ENCODE measurements around the gene BRIP1. TPM values are rescaled to one million over a fixed set of nuclear protein-coding genes. Genes with fewer than 3 reads are reported as not detected.
"Not testable (repeated sequence)": the region's sequence is repeated elsewhere in the genome, so short reads cannot be mapped to it uniquely, and the experiment has no call there.

BRIP1 gene
- total and polyA plus RNA-seq, 9 of the 15 experiments (the other 6 are each of a cell fraction or from before 2014, with no cell fraction given) = 2.4 to 17.5 (median 11.2) TPM

GRCh38 chr17:61677150-61677811, 186.0 kb downstream of the BRIP1 start:
- POLR2A ChIA-PET = not testable (repeated sequence)

More at GRCh38 chr17:61677150-61677811, 186.0 kb downstream of the BRIP1 start:
- H2AFZ ChIP-seq (ENCODE audit: low read depth, low read length); H3K4me2 ChIP-seq (ENCODE audit: insufficient read depth, low read length); H3K4me1 ChIP-seq (replicated peaks in 1 of 2; ENCODE audit: control insufficient read depth in 2 of 2, insufficient read depth in 2 of 2, low read length in 2 of 2); intact Hi-C loops (cut with micrococcal nuclease); DNase-seq (ENCODE audit: extremely low read depth in 1 of 4, low spot score in 3 of 4); H3K9ac ChIP-seq (ENCODE audit: insufficient read depth in 1 of 2, low read depth in 2 of 2, low read length in 2 of 2); in situ Hi-C loops (cut with MboI); H3K4me3 ChIP-seq; ATAC-seq; FAIRE-seq; H3K9me1 ChIP-seq (ENCODE audit: control insufficient read depth, insufficient read depth, low read length); H3K9me3 ChIP-seq (replicated peaks; ENCODE audit: control insufficient read depth, insufficient read depth, low read depth, low read length); H3K79me2 ChIP-seq (ENCODE audit: control insufficient read depth, insufficient read depth, low read length); H4K20me1 ChIP-seq (replicated peaks; ENCODE audit: control insufficient read depth, insufficient read depth, low read length); CTCF ChIA-PET (ENCODE audit: low intra/inter-chr PET ratio); H3K27ac ChIP-seq (ENCODE audit: extremely low read depth, low read depth, low read length); H3K36me3 ChIP-seq (ENCODE audit: control insufficient read depth, insufficient read depth, low read length); BruUV-seq (replicated peaks); H3K27me3 ChIP-seq (ENCODE audit: control insufficient read depth in 2 of 2, insufficient read depth in 2 of 2, low read length in 2 of 2): not testable (repeated sequence)
- 14% methylated on average over 7 of the region's 7 CpGs for WGBS (ENCODE audit: insufficient coverage, low coverage, missing lambda C conversion rate)
- TF ChIP-seq ZNF146 (CRISPR knock-in tag; IDR thresholded peaks at IDR 0.05; ENCODE audit: unreplicated experiment) = peak; percentile 56
- TF ChIP-seq, protein P1, sequence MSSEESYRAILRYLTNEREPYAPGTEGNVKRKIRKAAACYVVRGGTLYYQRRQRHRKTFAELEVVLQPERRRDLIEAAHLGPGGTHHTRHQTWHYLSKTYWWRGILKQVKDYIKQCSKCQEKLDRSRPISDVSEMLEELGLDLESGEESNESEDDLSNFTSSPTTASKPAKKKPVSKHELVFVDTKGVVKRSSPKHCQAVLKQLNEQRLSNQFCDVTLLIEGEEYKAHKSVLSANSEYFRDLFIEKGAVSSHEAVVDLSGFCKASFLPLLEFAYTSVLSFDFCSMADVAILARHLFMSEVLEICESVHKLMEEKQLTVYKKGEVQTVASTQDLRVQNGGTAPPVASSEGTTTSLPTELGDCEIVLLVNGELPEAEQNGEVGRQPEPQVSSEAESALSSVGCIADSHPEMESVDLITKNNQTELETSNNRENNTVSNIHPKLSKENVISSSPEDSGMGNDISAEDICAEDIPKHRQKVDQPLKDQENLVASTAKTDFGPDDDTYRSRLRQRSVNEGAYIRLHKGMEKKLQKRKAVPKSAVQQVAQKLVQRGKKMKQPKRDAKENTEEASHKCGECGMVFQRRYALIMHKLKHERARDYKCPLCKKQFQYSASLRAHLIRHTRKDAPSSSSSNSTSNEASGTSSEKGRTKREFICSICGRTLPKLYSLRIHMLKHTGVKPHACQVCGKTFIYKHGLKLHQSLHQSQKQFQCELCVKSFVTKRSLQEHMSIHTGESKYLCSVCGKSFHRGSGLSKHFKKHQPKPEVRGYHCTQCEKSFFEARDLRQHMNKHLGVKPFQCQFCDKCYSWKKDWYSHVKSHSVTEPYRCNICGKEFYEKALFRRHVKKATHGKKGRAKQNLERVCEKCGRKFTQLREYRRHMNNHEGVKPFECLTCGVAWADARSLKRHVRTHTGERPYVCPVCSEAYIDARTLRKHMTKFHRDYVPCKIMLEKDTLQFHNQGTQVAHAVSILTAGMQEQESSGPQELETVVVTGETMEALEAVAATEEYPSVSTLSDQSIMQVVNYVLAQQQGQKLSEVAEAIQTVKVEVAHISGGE (CRISPR knock-in tag; IDR thresholded peaks at IDR 0.05) = peak in 1 of 3 experiments; percentile 94; a peak in 2 of 6 replicates
